NCI-H1694 (cell line): Measurements from ENCODE around the gene OAF.

Experiments
- DNase-seq: peaks from one replicate; lab custom pipeline; 2025; lab: John Stamatoyannopoulos, UW

Gene OAF

DNA sequence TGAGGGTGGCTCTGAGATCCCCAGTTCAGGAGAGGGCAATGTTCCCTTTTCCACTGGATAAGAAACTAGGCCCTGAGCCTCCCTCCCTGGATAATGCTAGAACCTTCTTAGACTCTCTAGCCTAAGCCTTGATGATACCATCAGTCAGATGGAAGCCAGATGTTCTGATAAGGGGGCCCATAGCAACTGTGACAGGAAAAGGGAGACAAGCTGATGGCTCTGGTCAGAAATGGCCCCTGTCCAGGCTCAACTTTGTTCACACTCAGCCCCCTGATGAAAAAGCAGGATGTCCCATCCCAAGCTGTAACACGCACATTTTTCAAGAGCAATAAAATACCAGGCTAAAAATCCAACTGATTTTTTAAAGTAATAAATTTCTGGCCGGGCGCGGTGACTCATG lies 7.2 kb upstream of the OAF start:
- DNase-seq = no peak

GRCh38 chr11:120205596-120206161 lies 5.2 kb upstream of the OAF start:
- no peak for DNase-seq

- no peak for DNase-seq
These were observed 3.3 kb upstream of the OAF start for GRCh38 chr11:120207512-120207911.

DNA sequence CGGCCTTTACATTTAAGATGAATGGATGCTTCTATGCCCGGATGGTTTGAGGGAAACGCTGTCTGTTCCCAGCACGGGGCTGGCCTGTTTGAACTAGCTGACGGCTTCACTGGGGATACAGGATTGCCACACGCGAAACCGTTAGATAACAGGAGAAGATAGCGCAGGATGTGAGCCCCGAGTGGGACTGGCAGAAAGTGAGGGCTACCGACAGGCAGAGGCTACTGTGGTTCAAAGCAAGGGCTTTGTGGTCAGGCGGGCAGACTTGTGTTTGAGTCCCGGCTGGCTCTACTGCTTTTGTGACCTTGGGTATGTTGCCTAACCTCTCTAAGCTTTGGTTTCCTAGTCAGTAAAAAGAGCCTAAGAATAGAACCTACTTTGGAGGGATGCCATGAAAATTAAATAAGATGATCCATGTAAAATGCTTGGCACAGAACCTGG lies 2.8 kb upstream of the OAF start:
- DNase-seq = no peak

- DNase-seq = no peak
These were observed 2.1 kb upstream of the OAF start for GRCh38 chr11:120208777-120209176.

GRCh38 chr11:120209746-120210625 lies 846 bp upstream of the OAF start:
- DNase-seq = no peak

DNA sequence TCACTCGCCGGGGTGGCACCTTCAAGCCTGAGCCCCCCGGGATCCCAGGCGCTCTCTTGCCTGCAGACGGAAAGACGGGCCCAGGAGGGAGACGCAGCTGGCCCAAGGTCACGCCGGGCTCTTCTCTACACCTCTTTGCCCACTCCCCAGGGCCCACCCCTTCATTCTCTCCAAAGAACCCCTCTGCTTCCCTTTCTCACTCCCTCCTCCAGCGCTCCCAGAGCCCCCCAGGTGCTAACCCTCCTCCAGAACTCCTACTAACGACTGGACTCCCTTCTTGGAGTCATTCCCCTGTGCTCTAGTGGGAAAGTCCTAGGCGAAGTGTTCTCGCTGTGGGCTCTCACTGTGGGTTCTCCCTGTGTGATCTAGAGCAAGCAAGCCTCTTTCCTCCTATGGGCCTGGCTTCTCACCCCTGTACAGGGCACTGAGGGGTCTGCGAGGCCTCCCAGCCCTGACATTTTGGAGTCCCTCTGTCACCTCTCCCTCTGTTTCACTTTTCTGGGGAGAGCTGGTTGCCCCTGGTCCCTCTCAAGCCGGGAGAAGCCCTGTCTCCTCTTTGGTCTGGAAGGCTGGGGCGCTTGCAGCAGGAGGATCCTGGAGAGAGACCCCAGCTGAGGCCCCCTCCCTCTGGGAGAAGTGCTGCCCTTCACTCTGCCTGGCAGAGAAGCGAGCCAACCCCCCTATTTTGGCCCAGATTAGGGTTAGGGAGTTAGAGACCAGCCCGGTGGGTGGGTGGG lies 858 bp downstream of the OAF start:
- DNase-seq = no peak

DNA sequence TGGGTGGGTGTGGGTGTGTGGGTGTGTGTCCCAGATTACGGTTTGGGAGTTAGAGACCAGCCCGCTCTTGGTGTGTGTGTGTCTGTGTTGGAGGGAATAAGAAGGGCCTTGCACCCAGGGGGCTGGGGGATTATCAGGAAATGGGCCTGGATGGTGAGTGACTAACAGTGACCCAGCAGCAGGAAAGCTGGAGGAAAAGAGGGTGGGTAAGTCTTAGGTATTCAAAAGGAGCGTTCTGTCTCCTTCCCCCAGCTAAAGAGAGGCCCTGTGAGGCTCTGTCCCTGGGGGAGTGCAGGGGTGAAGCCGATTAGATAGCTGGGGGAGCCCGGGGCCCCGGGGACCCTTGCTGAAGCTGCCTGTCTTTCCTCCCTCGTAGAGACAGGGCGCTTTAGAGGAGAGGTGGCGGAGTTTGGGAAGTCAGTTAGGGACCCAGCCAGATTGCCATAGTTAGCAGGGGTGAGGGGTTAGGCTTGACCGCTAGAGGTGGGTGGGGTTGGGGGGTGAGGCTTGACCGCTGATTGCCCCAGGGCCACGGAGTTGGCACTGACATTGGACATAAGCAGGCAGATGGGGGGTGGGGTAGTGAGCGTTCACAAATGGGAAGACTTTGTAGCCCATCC lies 1.5 kb downstream of the OAF start:
- no peak for DNase-seq

- no peak for DNase-seq
These were observed 2.1 kb downstream of the OAF start for GRCh38 chr11:120212926-120213325.

GRCh38 chr11:120214581-120214980 lies 3.7 kb downstream of the OAF start:
- no peak for DNase-seq

- DNase-seq = no peak
These were observed 4.8 kb downstream of the OAF start for GRCh38 chr11:120215634-120216033.

DNA sequence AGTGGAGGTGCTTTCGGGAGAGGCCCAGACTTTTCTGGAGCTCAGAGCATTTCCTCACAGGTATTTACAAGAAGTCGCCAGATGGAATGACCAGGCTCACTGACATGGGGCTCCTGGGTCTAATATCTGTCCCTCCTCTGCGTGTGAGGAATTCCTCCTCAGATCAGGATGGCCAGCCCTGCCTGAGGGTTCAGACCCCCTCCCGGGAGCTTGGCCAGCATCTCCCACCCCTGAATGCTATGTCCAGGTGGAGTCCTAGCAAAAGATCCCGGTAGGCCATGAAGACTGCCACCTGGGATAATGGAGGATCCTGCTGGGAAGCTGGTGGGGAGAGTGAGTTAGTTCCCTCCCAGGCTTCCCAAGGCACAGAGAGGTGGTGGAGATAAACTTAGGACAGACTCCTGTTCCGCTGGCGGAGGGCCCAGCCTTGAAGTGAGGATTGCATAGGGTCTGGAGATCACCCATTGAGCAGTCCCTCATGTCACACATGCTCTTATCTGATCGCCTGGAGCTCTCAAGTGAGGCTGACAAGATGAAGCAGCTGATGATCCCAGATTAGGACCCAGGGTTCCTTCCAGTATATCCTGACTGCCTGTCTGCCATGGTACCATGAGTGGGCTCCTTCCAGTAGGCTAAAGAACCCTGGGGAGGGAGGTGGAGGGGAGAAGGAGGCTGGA lies 5.7 kb downstream of the OAF start:
- no peak for DNase-seq

GRCh38 chr11:120217526-120217925 lies 6.7 kb downstream of the OAF start:
- DNase-seq = no peak

GRCh38 chr11:120217941-120218694 lies 7.3 kb downstream of the OAF start:
- DNase-seq = no peak

- DNase-seq = no peak
These were observed 7.8 kb downstream of the OAF start for GRCh38 chr11:120218695-120219033.

DNA sequence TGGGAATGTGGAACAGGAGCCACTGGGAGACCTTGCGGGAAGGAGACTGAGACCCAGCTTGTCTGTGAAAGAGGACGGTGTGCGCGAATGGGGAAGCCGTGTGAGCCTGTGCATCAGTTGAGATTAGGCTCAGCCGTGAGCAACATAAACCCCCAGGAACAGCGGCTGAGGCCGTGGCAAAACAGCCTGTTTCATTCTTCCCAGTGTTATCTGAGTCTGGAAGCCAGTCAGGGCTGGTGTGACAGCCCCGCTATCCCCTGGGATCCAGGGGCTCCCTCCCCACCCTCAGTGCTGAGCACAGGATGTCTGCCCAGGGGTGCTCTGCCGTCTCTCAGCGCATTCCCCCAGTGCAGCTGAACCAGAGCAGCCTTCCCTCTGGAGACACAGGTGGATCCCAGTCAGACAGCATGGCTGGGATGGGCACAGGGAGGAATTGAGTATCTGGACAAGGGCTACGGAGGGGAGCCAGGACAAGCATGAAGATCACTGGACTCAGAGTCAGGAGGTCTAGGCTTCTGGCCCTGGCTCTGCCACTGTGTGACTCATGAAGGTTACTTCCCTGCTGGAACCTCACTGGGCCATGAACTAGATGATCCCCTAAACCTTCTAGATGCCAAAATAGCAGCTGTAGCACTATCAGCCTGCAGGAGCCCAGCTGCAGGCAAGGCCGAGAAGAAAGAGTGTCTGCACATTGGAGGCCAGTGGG lies 8.6 kb downstream of the OAF start:
- DNase-seq = no peak

- DNase-seq = no peak
These were observed 9.3 kb downstream of the OAF start for GRCh38 chr11:120219938-120220746.

DNA sequence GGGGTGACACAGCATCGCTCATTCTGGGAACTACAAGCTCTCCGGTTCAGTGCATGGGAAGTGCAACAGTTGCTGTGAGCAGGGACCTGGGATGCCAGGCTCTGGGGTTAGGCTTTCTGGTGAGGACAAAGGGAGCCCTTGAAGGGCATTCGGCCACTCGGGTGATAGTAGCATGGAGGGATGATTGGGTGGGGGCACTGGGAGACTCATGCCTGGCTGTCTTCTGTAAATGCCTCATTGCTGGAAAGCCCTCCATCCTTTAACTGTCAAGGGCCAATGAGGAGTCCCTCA lies 9.9 kb downstream of the OAF start:
- no peak for DNase-seq

DNA sequence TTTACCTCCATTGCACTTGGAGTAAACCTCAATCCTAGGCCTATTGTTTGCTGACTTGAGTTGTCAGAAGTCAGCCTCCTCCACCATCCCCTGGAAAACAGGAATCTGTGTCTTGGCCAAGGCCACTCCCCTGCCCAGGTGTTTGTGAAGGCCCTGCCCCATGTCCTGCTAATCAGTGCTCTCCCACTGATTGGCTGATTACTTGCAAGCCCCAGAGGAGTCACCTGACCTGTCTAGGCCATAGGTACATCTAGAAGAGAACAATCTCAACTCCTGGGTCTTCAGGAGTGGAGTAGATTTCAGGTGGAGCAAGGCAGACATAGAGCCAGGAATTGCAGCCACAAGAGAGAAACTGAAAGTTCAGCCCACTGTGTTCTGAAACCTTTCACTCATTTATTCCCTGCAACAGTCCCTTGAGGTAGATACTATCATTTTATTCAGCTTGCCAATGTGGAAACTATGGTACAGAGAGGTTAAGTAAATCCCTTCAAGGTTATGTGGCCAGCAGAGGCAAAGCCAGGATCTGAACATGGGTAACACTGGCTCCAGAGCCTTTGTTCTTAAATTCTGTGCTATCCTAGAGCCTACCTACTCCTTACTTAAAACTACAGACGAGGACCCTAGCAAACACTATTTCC lies 10.4 kb downstream of the OAF start:
- no peak for DNase-seq

DNA sequence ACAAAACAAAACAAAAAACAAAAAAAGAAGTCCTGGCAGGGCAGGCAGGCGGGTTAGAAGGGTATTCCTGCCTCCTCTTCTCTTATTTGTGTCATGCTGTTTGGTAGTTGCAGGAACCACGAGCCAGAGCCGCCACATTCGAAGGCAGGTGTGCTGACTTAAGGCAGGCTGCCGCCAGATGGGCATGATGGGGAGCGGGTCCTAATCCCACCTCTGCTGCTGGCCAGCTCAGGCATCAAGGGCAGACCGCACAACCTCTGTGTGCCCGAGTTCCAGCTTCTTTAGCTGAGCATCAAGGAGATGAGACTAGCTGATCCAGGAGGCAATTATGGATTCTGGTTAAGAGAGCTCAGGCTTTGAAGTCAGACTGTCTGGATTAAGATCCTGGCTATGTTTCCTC lies 12.1 kb downstream of the OAF start:
- no peak for DNase-seq
